HL-60 (cell line): ENCODE measurements around the gene FAU.

Experiments
- DNase-seq, 2 experiments: peaks; one replicate each; pipeline ENCODE4 v3.0.0-alpha.2; 2010 to 2020; ENCODE audit warnings: low read depth in 1 of 2, low spot score in 1 of 2
- H3K27ac ChIP-seq: fragments of 250-450 bp; sonication (Bioruptor Pico); replicated peaks from 2 replicates; pipeline ENCODE4 v1.5.1; 2020; ENCODE audit warnings: mild to moderate bottlenecking, moderate library complexity
- H3K27me3 ChIP-seq: fragments of 250-450 bp; sonication (Bioruptor Pico); 2 replicates; pipeline ENCODE4 v1.5.1; 2021; ENCODE audit warnings: mild to moderate bottlenecking, moderate library complexity; ENCODE audit not compliant: insufficient read depth, poor library complexity, severe bottlenecking
- H3K4me3 ChIP-seq: replicated peaks from 2 replicates; pipeline ENCODE4 v1.5.1; 2011; ENCODE audit warnings: mild to moderate bottlenecking, control low read depth, low read length; ENCODE audit not compliant: insufficient read depth
- CTCF ChIP-seq: IDR thresholded peaks from one replicate; pipeline ENCODE4 v1.5.1; 2011; ENCODE audit warnings: low read length, control low read depth, inconsistent platforms; ENCODE audit not compliant: insufficient read depth
- GABPA ChIP-seq: IDR thresholded peaks from 2 replicates; pipeline ENCODE4 v1.6.1; 2012; ENCODE audit warnings: low read depth
- POLR2AphosphoS5 ChIP-seq: IDR thresholded peaks from 2 replicates; pipeline ENCODE4 v1.6.1; 2012; ENCODE audit warnings: low read depth
- REST ChIP-seq: IDR thresholded peaks from 2 replicates; pipeline ENCODE4 v1.6.1; 2012; ENCODE audit warnings: low read depth; ENCODE audit not compliant: insufficient replicate concordance
- SPI1 ChIP-seq: IDR thresholded peaks from 2 replicates; pipeline ENCODE4 v1.6.1; 2012; ENCODE audit warnings: low read depth, mild to moderate bottlenecking, borderline replicate concordance

Gene FAU

GRCh38 chr11:65131417-65131776 lies 9.5 kb upstream of the FAU start:
- TF ChIP-seq GABPA, result no peak
- TF ChIP-seq CTCF, result no peak
- no peak for TF ChIP-seq SPI1
- no peak for TF ChIP-seq REST
- no peak for TF ChIP-seq POLR2AphosphoS5
- Histone ChIP-seq H3K27me3 (no peaks in the 10 kb centered on the region), H3K27ac (no peak overlapping the region), H3K4me3 (no peak overlapping the region)
- no peak for DNase-seq

GRCh38 chr11:65130631-65131416 lies 8.9 kb upstream of the FAU start:
- no peak overlapping the region for H3K27ac ChIP-seq
- H3K4me3 ChIP-seq, result no peak overlapping the region
- H3K27me3 ChIP-seq, result no peaks in the 10 kb centered on the region
- DNase-seq, result no peak
- TF ChIP-seq SPI1 (no peak), POLR2AphosphoS5 (no peak), GABPA (no peak), REST (no peak), CTCF (no peak)

DNA sequence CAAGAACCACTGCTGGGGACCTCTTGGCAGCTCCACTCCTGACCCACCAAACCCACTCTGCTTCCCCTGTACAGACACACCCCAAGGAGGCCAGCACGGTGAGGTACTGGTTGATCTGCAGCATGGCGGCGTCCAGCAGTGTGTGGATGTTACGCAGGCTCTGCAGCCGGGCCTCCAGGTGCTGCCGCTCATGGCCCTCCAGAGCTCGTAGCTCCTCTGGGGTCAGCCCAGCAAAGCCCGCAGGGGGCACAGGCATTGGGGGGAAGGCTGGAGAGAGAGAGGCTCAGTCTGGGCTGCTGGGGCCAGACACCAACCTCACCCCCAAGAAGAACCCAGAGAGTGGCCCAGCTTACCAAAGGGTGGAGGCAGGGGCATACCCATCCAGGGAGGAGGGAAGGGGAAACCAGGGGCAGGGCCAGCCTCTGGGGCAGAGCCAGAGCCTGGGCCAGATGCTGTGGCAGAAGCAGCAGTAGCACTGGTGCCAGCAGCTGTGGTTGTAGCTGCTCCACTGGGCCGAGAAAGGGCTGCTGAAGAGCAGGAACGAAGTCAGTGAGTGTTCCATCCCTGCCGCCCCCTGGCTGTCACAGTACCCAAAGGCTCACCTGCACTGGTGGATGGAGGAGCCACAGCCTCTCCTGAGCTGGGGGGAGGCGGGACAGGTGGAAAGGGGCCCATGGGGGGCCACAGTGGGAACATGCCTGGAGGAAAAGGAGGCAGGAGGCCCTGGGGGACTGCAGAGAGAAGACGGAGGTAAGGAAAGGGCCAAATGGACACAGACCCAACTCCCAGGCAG lies 7.9 kb upstream of the FAU start:
- Histone ChIP-seq H3K27me3 (no peaks in the 10 kb centered on the region), H3K4me3 (no peak overlapping the region), H3K27ac (no peak overlapping the region)
- no peak for DNase-seq
- TF ChIP-seq SPI1 (no peak), REST (no peak), GABPA (no peak), CTCF (no peak), POLR2AphosphoS5 (no peak)
